HepG2 (cell line): ENCODE data around the gene TBX5. TPM values are rescaled to one million over a fixed set of nuclear protein-coding genes. Genes with fewer than 3 reads are reported as not detected.

Source experiments
- ATAC-seq: fragments of 200-7000 bp; cut with Tn5 transposase; 3 replicates; pipeline ENCODE4 v1.9.1; 2020; ENCODE audit warnings: mild to moderate bottlenecking, moderate library complexity
- BruUV-seq: library from RNA; stranded (reverse); fragments of 400-500 nt; replicated peaks from 2 replicates; lab custom pipeline; 2021; lab: Mats Ljungman, UMichigan
- CTCF ChIA-PET: fragments of 300-600 bp; formaldehyde crosslinking; extraction: SDS; loops from one replicate; lab custom pipeline; 2021; ENCODE audit warnings: low total read pairs, inconsistent platforms, low intra/inter-chr PET ratio; lab: Yijun Ruan, JAX
- POLR2A ChIA-PET: fragments of 350-600 bp; sonication (Branson Sonifier 250); formaldehyde crosslinking; loops from one replicate; lab custom pipeline; 2020; ENCODE audit warnings: antibody characterized with exemption, inconsistent platforms; lab: Yijun Ruan, JAX
- DNase-seq: peaks from one replicate; pipeline ENCODE4 v3.0.0-alpha.2; 2015; ENCODE audit warnings: low spot score
- FAIRE-seq: peaks from 3 replicates; lab custom pipeline; 2011; peaks lifted over from hg19 to GRCh38; lab: Jason Lieb, UNC
- H2AFZ ChIP-seq: one replicate; pipeline ENCODE4 v1.6.1; 2011; ENCODE audit warnings: low read length, inconsistent platforms
- H3K27ac ChIP-seq: fragments of 300-600 bp; 3 replicates; pipeline ENCODE4 v1.8.0; 2011; ENCODE audit warnings: mixed run types, mild to moderate bottlenecking, mixed read lengths, low read length, inconsistent platforms; ENCODE audit not compliant: insufficient read depth; ENCODE audit errors: extremely low read length
- H3K27me3 ChIP-seq, 2 experiments: fragments of 200-600 bp in 1 of 2; 2 replicates in 1 of 2; 3 replicates in 1 of 2; pipeline versions ENCODE4 v1.6.0 to v1.8.0; 2011; ENCODE audit warnings: low read length in 2 of 2, mild to moderate bottlenecking in 2 of 2, moderate library complexity in 2 of 2, inconsistent platforms in 1 of 2; ENCODE audit not compliant: insufficient read depth in 2 of 2, control insufficient read depth in 1 of 2
- H3K36me3 ChIP-seq, 2 experiments: fragments of 200-600 bp in 1 of 2; replicated peaks in 1 of 2; 2 replicates in 1 of 2; 3 replicates in 1 of 2; pipeline versions ENCODE4 v1.5.1 to v1.8.0; 2011; ENCODE audit warnings: low read length in 2 of 2, inconsistent platforms in 1 of 2; ENCODE audit not compliant: insufficient read depth in 2 of 2, control insufficient read depth in 1 of 2
- H3K4me1 ChIP-seq: 2 replicates; pipeline ENCODE4 v1.5.1; 2012; ENCODE audit warnings: low read length, inconsistent platforms; ENCODE audit not compliant: insufficient read depth
- H3K4me2 ChIP-seq: 2 replicates; pipeline ENCODE4 v1.6.0; 2011; ENCODE audit warnings: low read depth, low read length, inconsistent platforms
- H3K4me3 ChIP-seq, 3 experiments: fragments of 200-600 bp in 1 of 3; sonication (generic), shearing (Covaris generic) in 1 of 3; replicated peaks in 1 of 3; 2 replicates each; pipeline ENCODE4 v1.5.1; 2011 to 2016; ENCODE audit warnings: low read length in 3 of 3, inconsistent platforms in 2 of 3, low read depth in 2 of 3, mild to moderate bottlenecking in 2 of 3, control low read depth in 1 of 3, mixed read lengths in 1 of 3; ENCODE audit not compliant: insufficient read depth in 1 of 3
- H3K79me2 ChIP-seq: one replicate; pipeline ENCODE4 v1.6.1; 2011; ENCODE audit warnings: low read length, inconsistent platforms; ENCODE audit not compliant: insufficient read depth
- H3K9ac ChIP-seq: 2 replicates; pipeline ENCODE4 v1.6.0; 2011; ENCODE audit warnings: mild to moderate bottlenecking, low read depth, low read length, inconsistent platforms; ENCODE audit not compliant: insufficient read depth
- H3K9me3 ChIP-seq: 2 replicates; pipeline ENCODE4 v1.5.1; 2012; ENCODE audit warnings: mild to moderate bottlenecking, low read length
- H4K20me1 ChIP-seq: 2 replicates; pipeline ENCODE4 v1.6.0; 2011; ENCODE audit warnings: inconsistent platforms, mild to moderate bottlenecking, low read length, moderate library complexity; ENCODE audit not compliant: insufficient read depth
- BRD4 ChIP-seq: sonication (generic); formaldehyde crosslinking; IDR thresholded peaks from 2 replicates; pipeline ENCODE4 v1.4.0; 2020; ENCODE audit warnings: missing genetic modification reagents
- FOXP1 ChIP-seq, 2 experiments: fragments of 450-650 bp in 1 of 2; IDR thresholded peaks; 2 replicates each; pipeline ENCODE4 v1.6.1; 2017 to 2018; ENCODE audit warnings: antibody characterized with exemption in 1 of 2
- MTA3 ChIP-seq: sonication (generic); formaldehyde crosslinking; IDR thresholded peaks from 2 replicates; pipeline ENCODE4 v1.4.0; 2020; ENCODE audit warnings: missing genetic modification reagents
- ONECUT2 ChIP-seq: sonication (generic); formaldehyde crosslinking; IDR thresholded peaks from 2 replicates; pipeline ENCODE4 v1.4.0; 2020; ENCODE audit warnings: missing genetic modification reagents
- PHF5A ChIP-seq: IDR thresholded peaks from one replicate; pipeline ENCODE4 v1.6.1; 2018; ENCODE audit warnings: low read depth, missing genetic modification reagents; ENCODE audit not compliant: unreplicated experiment
- TCF7L2 ChIP-seq: IDR thresholded peaks from 2 replicates; pipeline ENCODE4 v1.6.1; 2011; ENCODE audit warnings: mild to moderate bottlenecking, low read depth, low read length, moderate library complexity
- ZBTB20 ChIP-seq: sonication (generic); formaldehyde crosslinking; IDR thresholded peaks from 2 replicates; pipeline ENCODE4 v1.8.1; 2023; ENCODE audit warnings: missing genetic modification reagents, low read depth, mild to moderate bottlenecking, borderline replicate concordance
- ZFP37 ChIP-seq: sonication (generic); formaldehyde crosslinking; IDR thresholded peaks from 2 replicates; pipeline ENCODE4 v1.4.0; 2020; ENCODE audit warnings: missing genetic modification reagents, borderline replicate concordance
- ZNF160 ChIP-seq: sonication (generic); formaldehyde crosslinking; IDR thresholded peaks from 2 replicates; pipeline ENCODE4 v1.8.0; 2022; ENCODE audit warnings: mild to moderate bottlenecking, inconsistent platforms, missing genetic modification reagents
- ZNF503 ChIP-seq: sonication (generic); formaldehyde crosslinking; IDR thresholded peaks from 2 replicates; pipeline ENCODE4 v1.4.0; 2020; ENCODE audit warnings: missing genetic modification reagents
- WGBS: methylation state at CpG from one replicate; pipeline ENCODE4 v1.1.6; 2017; ENCODE audit warnings: low lambda C conversion rate; 5-methylcytosine and 5-hydroxymethylcytosine counted together
- in situ Hi-C: cut with HindIII; loops from 2 replicates; pipeline ENCODE4 v1.10.0; 2017; ENCODE audit warnings: low pct_unique_long_range_greater_than_20kb; ENCODE audit not compliant: extremely low pct_ligation_motif_present
- intact Hi-C: fragments of 100-400 bp; cut with micrococcal nuclease; formaldehyde crosslinking; loops from one replicate; pipeline ENCODE4 v1.10.0; 2022; ENCODE audit not compliant: unreplicated experiment
- polyA plus RNA-seq, 8 experiments: library from polyadenylated mRNA; depleted of rRNA in 3 of 8; stranded (reverse) in 7 of 8; unstranded in 1 of 8; fragments of >200 nt; fragmentation: Illumina TruSeq in 4 of 8; extraction: Trizol in 4 of 8; gene quantifications; 2 replicates each; pipeline versions ENCODE4 v1.2.1 to v1.2.3, GENCODE V29; 2011 to 2016; ENCODE audit warnings: low read depth in 4 of 8, missing spikeins in 1 of 8, mixed read lengths in 1 of 8; ENCODE audit not compliant: insufficient read depth in 1 of 8
- total RNA-seq, 5 experiments: library from RNA; depleted of rRNA; stranded (reverse); fragments of >200 nt; fragmentation: Illumina TruSeq; extraction: Trizol; gene quantifications; 2 replicates each; pipeline ENCODE4 v1.2.3, GENCODE V29; 2016; ENCODE audit warnings: low read depth in 1 of 5
- TF ChIP-seq, protein P1 (sequence below): IDR thresholded peaks from 2 replicates; pipeline ENCODE4 v1.6.1; 2016; ENCODE audit warnings: missing compliant biosample characterization, missing genetic modification reagents, borderline replicate concordance
- TF ChIP-seq, protein P2 (sequence below): sonication (generic); formaldehyde crosslinking; IDR thresholded peaks from 2 replicates; pipeline ENCODE4 v1.8.1; 2023; ENCODE audit warnings: mild to moderate bottlenecking, missing genetic modification reagents
- TF ChIP-seq, protein P3 (sequence below): IDR thresholded peaks from 2 replicates; pipeline ENCODE4 v1.6.1; 2016; ENCODE audit warnings: missing compliant biosample characterization, missing genetic modification reagents, borderline replicate concordance

The TBX5 gene
- total and polyA plus RNA-seq, 2 of the 13 experiments (the other 11 are each of a cell fraction or from before 2014, with no cell fraction given): not detected

DNA sequence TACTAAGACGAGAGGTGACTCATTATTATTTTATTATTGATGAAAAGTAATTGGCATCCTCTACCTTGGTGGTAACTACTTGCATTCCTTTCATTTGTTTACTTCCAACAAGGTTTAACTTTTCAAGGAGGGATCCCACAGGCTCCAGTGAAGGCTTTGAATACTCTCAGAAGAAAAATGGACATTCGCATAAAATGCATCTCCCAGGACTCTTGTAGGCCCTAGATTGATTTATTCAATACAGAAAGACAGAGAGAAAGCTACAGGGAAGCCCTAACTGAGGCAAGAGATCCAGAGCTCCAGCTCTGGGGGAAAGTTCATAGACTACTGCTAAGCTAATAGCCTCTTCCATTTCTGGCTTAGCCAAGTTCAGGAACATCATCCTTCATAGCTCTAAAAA lies 87.0 kb downstream of the TBX5 start (continued):
- TF ChIP-seq, protein P1, sequence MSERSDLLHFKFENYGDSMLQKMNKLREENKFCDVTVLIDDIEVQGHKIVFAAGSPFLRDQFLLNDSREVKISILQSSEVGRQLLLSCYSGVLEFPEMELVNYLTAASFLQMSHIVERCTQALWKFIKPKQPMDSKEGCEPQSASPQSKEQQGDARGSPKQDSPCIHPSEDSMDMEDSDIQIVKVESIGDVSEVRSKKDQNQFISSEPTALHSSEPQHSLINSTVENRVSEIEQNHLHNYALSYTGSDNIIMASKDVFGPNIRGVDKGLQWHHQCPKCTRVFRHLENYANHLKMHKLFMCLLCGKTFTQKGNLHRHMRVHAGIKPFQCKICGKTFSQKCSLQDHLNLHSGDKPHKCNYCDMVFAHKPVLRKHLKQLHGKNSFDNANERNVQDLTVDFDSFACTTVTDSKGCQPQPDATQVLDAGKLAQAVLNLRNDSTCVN (CRISPR knock-in tag): no peak
- no peak for TF ChIP-seq ONECUT2
- TF ChIP-seq, protein P2, sequence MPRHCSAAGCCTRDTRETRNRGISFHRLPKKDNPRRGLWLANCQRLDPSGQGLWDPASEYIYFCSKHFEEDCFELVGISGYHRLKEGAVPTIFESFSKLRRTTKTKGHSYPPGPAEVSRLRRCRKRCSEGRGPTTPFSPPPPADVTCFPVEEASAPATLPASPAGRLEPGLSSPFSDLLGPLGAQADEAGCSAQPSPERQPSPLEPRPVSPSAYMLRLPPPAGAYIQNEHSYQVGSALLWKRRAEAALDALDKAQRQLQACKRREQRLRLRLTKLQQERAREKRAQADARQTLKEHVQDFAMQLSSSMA: no peak
- no peak for TF ChIP-seq ZNF160 (CRISPR knock-in tag)
- no peak for TF ChIP-seq FOXP1 (IDR thresholded peaks at IDR 0.05)
- TF ChIP-seq FOXP1 (CRISPR knock-in tag; IDR thresholded peaks at IDR 0.05): no peak
- TF ChIP-seq TCF7L2: no peak

- ChIA-PET POLR2A (no interaction called here), CTCF (no interaction called here)
- DNase-seq: no peak
- in situ Hi-C loops (no loop called here), intact Hi-C loops (no loop called here)
- H3K27ac ChIP-seq: no peak overlapping the region
- H3K4me2 ChIP-seq: no peak overlapping the region
- peaks cover 0 to 4% of the 10 kb centered on the region in 2 experiments; a peak in 1 of 5 replicates for H3K27me3 ChIP-seq
- FAIRE-seq: no peak
- H3K9ac ChIP-seq: no peak overlapping the region
- TF ChIP-seq ZFP37 (CRISPR knock-in tag) (no peak), MTA3 (CRISPR knock-in tag) (no peak), ZNF503 (CRISPR knock-in tag) (no peak), BRD4 (CRISPR knock-in tag) (no peak), PHF5A (no peak), ZBTB20 (CRISPR knock-in tag) (no peak)
- TF ChIP-seq, protein P3, sequence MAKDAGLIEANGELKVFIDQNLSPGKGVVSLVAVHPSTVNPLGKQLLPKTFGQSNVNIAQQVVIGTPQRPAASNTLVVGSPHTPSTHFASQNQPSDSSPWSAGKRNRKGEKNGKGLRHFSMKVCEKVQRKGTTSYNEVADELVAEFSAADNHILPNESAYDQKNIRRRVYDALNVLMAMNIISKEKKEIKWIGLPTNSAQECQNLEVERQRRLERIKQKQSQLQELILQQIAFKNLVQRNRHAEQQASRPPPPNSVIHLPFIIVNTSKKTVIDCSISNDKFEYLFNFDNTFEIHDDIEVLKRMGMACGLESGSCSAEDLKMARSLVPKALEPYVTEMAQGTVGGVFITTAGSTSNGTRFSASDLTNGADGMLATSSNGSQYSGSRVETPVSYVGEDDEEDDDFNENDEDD (CRISPR knock-in tag): no peak
- no peak overlapping the region for H2AFZ ChIP-seq
- H3K4me3 ChIP-seq: no peak overlapping the region
- H3K9me3 ChIP-seq: no peaks in the 10 kb centered on the region
- 37% methylated on average over 5 of the region's 5 CpGs for WGBS
- no peaks in the 10 kb centered on the region for H3K79me2 ChIP-seq
- ATAC-seq: no peak
- no peaks in the 10 kb centered on the region for H3K36me3 ChIP-seq
- no peaks in the 10 kb centered on the region for H3K4me1 ChIP-seq
- no peaks in the 10 kb centered on the region for H4K20me1 ChIP-seq
- no TSS peak for BruUV-seq
Measured at GRCh38 chr12:114316076-114316475, 89.9 kb downstream of the TBX5 start.
